D341Med (cell line): ENCODE measurements around the gene IL20RA.
"Not testable (repeated sequence)": the region's sequence is repeated elsewhere in the genome, so short reads cannot be mapped to it uniquely, and the experiment has no call there.

Source experiments
- DNase-seq: peaks from one replicate; pipeline ENCODE4 v3.0.0; 2012; ENCODE audit warnings: low spot score

Gene IL20RA

GRCh38 chr6:137008204-137008603 is 36.6 kb downstream of the IL20RA start:
- no peak for DNase-seq

- DNase-seq, result no peak
These were observed 38.7 kb downstream of the IL20RA start for GRCh38 chr6:137006056-137006455.

DNA sequence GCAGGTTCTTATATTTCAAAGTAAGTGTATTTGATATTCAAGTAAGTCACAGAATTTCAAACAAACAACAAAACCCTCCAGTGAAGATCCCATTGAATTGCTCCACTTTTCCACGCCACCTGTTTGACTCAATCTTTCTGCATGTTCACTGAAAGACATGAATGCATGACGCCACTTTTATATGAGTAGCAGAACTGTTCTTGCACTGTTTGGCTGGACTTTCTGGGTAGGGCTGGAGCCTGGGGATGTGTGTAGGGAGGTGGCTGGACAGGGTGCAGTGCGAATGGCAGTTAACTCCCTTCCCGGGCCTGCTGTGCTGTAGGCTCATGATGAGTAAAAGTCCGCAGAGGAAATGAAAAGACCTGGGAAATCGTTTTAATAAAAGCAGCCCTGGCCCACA is 39.7 kb downstream of the IL20RA start:
- no peak for DNase-seq

DNA sequence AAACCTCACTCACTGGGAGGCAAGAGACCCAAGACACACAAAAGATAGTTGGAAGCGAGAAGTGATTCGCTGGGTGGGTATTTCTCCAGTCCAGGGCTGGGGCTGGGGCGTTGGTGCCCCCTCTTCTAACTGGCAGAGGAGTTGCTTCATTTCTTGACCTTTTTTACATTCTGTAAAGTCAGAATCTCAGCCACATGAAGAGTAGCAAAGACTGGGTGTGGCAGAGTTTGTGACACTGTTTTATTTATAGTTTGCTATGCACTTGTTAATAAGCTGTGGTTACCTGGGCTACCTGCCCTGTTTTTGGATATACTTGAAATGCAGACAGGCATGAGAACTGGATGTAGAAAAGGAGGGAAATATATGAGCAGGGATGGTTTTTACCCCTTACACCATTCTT is 42.3 kb downstream of the IL20RA start:
- no peak for DNase-seq

- no peak for DNase-seq
These were observed 42.8 kb downstream of the IL20RA start for GRCh38 chr6:137001977-137002302.

DNA sequence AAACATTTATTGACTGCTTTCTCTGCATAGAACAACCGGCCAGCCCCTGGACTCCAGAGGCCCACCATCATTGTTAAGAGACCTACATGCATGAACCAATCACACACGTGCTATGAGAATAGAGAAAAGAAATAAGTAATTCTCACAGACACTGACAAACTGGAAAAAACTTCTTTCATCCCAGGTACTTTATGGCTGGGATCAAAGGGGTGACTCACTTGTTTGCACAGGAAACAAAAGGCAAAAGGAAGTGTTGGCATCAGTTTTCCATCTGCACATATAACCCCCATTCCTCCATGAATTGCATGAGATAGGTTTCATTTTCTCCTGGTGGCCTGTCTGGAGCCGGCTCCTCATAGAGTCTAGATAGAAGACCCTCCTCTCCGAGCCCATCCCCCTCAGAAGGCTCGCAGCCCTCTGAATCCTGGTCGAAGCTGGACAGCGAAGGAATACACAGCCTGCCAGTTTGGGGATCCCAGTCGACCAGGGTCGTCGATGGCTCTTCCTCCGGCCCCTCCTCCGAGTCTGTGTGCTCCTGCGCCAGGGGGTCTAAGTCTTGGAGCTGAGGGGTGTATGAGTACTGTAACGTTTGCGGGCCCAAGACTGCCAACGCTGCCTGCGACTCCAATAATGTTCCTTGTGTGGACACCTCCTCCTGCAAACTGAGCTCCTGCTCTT is 43.3 kb downstream of the IL20RA start:
- no peak for DNase-seq

- no peak for DNase-seq
These were observed 43.9 kb downstream of the IL20RA start for GRCh38 chr6:137000825-137001224.

DNA sequence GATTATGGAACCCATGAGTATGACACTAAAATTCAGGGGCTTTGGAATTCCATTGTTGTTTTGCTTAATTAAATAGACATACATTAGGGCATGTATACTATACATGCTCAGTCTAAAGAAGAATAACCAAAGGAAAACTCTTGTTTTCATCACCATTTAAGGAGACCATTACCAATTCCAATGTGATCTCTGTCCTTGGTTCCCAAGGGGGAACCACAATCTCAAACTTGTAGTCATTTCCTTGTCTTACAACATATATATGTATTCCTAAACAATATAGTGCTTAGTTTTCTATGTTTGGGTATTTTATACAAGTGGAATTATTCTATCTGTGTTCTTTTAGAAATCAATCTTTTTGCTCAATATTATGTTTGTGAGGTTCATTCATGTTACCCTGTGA is 49.2 kb downstream of the IL20RA start:
- no peak for DNase-seq

GRCh38 chr6:136994782-136995181 is 50.0 kb downstream of the IL20RA start:
- no peak for DNase-seq

GRCh38 chr6:136992113-136992512 is 52.7 kb downstream of the IL20RA start:
- no peak for DNase-seq

DNA sequence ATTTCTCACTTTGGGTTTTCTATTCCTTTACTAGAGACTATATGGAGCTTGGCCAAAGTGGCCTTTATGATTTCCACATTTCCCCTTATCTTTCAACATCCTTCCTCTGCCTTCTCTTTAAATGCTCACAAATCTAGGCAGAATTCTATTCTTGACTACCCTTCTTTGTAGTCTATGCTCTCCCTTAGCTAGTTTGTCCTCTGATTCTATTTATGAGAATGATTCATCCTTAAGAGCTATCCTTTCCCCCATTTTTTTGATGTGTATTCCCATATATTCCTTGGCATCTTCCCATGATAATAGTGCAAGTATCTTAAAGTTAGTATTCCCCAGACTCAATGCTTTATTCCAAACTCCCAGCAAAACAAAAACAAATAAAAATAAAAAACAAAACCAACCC is 53.1 kb downstream of the IL20RA start:
- no peak for DNase-seq

DNA sequence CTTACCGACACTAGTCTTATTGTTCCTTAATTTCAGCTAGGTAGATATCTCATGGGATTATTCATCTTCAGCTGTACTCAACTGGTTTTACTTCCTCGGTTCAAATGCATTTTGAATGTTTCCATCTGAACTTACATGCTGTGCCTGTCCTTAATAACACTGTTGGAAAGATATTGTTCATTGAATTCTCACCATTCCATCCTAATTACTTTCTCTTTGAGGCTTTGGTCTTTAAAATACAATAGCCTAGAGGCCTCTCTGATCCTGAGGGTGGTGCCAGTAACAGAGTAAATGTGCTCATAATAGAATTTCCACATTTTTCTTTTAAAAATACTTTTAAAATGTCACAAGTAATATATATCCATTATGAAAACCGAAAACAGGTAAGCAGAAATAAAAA is 54.0 kb downstream of the IL20RA start:
- DNase-seq, result no peak

DNA sequence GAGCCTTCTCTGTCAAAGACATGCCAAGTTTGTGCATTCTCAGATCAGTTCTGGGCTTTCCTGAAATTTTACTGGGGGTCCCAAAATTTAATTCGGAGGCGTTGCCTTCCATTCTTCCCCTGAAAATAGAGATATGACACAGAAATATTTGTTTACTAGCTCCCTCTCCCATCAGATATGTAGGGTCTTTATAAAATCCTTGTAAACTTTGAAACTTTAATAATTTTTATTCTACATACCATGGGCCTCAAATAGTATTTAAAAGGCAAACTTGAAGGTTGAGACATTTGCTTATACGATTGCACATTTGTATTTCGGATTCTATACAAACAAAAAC is 54.6 kb downstream of the IL20RA start:
- DNase-seq, result no peak

GRCh38 chr6:136989571-136990241 is 55.1 kb downstream of the IL20RA start:
- peak; percentile 45 for DNase-seq

GRCh38 chr6:136987526-136987925 is 57.2 kb downstream of the IL20RA start:
- no peak for DNase-seq

DNA sequence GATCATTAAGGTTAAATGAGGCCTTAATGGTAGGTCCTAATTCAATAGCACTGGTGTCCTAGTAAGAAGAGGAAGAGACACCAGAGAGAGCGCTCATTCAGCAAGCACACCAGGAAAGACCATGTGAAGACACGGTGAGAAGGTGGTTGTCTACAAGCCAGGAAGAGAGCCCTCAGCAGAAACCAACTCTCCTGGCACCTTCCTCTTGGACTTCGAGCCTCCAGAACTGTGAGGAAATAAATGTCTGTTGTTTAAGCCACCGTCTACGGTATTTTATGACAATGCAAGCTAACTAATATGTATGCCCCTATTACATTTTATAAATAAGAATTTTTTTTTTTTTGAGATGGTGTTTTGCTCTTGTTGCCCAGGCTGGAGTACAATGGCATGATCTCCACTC is 59.3 kb downstream of the IL20RA start:
- DNase-seq, result no peak

DNA sequence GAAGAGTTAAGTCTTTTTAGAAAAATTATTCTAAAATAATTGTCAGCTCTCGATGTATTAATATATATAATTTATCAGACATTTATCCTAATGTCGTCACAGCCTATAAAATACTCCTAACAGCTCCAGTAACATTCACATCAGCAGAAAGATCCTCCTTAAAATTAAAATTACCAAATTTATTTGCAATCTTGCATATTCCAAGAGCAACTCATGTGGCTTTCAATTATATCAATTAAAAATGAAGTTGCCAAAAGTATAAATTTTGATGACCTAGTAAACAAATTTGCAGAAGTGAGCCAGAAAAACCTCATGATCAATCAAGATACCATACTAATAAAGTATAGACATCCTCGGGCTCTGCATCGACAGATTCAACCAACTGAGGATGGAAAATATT is 60.2 kb downstream of the IL20RA start:
- DNase-seq, result no peak

GRCh38 chr6:136983687-136984086 is 61.1 kb downstream of the IL20RA start:
- DNase-seq, result no peak

GRCh38 chr6:136982928-136983327 is 61.8 kb downstream of the IL20RA start:
- no peak for DNase-seq

- DNase-seq, result no peak
These were observed 64.7 kb downstream of the IL20RA start for GRCh38 chr6:136980070-136980469.

DNA sequence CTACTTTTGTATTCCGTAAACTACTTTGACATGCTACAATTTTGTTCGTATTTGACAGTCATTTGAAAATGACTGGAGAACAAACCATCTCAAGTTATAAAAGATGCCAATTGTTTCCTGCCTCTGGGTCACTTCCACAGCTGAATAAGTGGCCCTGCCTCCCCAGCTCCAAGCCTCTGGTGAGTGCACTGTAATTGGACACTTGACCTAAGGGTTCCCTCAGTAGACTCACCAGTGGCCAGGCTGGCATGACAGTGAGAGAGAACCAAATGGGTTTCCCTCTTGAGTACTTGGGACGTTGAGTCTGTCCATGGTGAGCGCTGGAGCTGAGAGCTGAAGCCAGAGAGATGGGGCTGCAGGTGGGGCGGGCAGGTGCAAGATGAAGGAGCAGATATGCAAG is 65.6 kb downstream of the IL20RA start:
- no peak for DNase-seq

- DNase-seq, result no peak
These were observed 67.7 kb downstream of the IL20RA start for GRCh38 chr6:136977075-136977474.

DNA sequence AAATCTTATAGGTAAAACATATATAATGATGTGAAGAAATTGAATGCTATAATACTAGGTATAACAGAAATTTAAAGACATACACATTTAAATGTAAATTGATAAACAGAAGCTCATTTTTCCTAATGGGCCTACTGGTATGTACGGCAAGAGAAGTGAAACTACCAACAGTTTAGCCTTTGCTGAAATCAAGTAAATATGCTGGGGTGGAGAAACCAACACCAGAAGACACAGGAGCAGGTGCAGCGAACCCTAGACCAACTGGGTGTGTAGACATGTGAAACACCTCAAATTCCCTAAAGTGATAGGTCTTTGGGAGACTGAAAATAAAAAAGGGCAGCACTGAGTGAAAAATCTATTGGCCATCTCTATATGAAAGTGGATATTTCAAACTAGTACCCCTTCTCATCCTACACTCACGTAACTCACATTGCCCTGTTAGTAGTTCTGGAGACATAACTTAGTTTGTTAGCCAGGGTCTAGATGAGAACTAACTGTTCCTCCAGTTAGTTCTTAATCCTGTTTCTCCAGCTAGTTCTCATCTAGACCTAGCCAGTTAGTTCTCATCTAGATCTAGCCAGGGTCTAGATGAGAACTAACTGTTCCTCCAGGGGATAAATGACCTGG is 69.6 kb downstream of the IL20RA start:
- DNase-seq, result no peak

- not testable (repeated sequence) for DNase-seq
These were observed 71.0 kb downstream of the IL20RA start for GRCh38 chr6:136973781-136974180.
